Cortex of kidney (tissue), 1 donor: ENCODE measurements around the gene SLC38A1.

Source experiments
- DNase-seq: peaks from one replicate; lab custom pipeline; 2025; lab: John Stamatoyannopoulos, UW

SLC38A1 gene

GRCh38 chr12:46230983-46231382 is 37.9 kb downstream of the SLC38A1 start:
- DNase-seq: no peak

- no peak for DNase-seq
Observed at GRCh38 chr12:46230306-46230705, 38.5 kb downstream of the SLC38A1 start.

GRCh38 chr12:46227616-46228015 is 41.2 kb downstream of the SLC38A1 start:
- no peak for DNase-seq

GRCh38 chr12:46224386-46224785 is 44.5 kb downstream of the SLC38A1 start:
- DNase-seq: no peak

- no peak for DNase-seq
Observed at GRCh38 chr12:46223047-46223446, 45.8 kb downstream of the SLC38A1 start.

- DNase-seq: no peak
Observed at GRCh38 chr12:46222636-46223035, 46.2 kb downstream of the SLC38A1 start.

GRCh38 chr12:46221255-46222128 is 47.4 kb downstream of the SLC38A1 start:
- no peak for DNase-seq

GRCh38 chr12:46219877-46220655 is 48.8 kb downstream of the SLC38A1 start:
- DNase-seq: no peak

GRCh38 chr12:46219132-46219876 is 49.5 kb downstream of the SLC38A1 start:
- no peak for DNase-seq

GRCh38 chr12:46218322-46219095 is 50.3 kb downstream of the SLC38A1 start:
- no peak for DNase-seq

- no peak for DNase-seq
Observed at GRCh38 chr12:46217541-46218321, 51.1 kb downstream of the SLC38A1 start.

GRCh38 chr12:46214668-46215436 is 54.0 kb downstream of the SLC38A1 start:
- no peak for DNase-seq

- DNase-seq: no peak
Observed at GRCh38 chr12:46212108-46212982, 56.5 kb downstream of the SLC38A1 start.

GRCh38 chr12:46210873-46211439 is 57.9 kb downstream of the SLC38A1 start:
- DNase-seq: no peak

- DNase-seq: no peak
Observed at GRCh38 chr12:46209914-46210872, 58.6 kb downstream of the SLC38A1 start.

- no peak for DNase-seq
Observed at GRCh38 chr12:46209170-46209569, 59.7 kb downstream of the SLC38A1 start.

GRCh38 chr12:46208370-46208769 is 60.5 kb downstream of the SLC38A1 start:
- DNase-seq: no peak
